GM19372 (cell line): ENCODE measurements around the gene ATP6V1D.
"Not testable (repeated sequence)": the region's sequence is repeated elsewhere in the genome, so short reads cannot be mapped to it uniquely, and the experiment has no call there.

ENCODE experiments used
- ATAC-seq: cut with Tn5 transposase; IDR thresholded peaks from one replicate; pipeline ENCODE4 v1.9.1; 2021; ENCODE audit warnings: mild to moderate bottlenecking, low read depth, moderate library complexity; ENCODE audit not compliant: unreplicated experiment

ATP6V1D gene

GRCh38 chr14:67359775-67360469, at the start of gene ATP6V1D, which contains the start of gene EIF2S1:
TSS of gene ATP6V1D (minus strand) at chr14:67359804. CDS start at chr14:67359698, 106 bp downstream.
TSS of gene EIF2S1 (plus strand) at chr14:67360328. CDS start at chr14:67364768, 4,440 bp downstream.
- ATAC-seq: peak; percentile 93

GRCh38 chr14:67408122-67408801, 48.7 kb upstream of the ATP6V1D start:
- not testable (repeated sequence) for ATAC-seq

- ATAC-seq: no peak
Observed at GRCh38 chr14:67405771-67406170, 46.2 kb upstream of the ATP6V1D start.

GRCh38 chr14:67400434-67400833, 40.8 kb upstream of the ATP6V1D start:
- ATAC-seq: no peak

- no peak for ATAC-seq
Observed at GRCh38 chr14:67397536-67397935, 37.9 kb upstream of the ATP6V1D start.

- no peak for ATAC-seq
Observed at GRCh38 chr14:67396381-67396970, 36.9 kb upstream of the ATP6V1D start.

- ATAC-seq: no peak
Observed at GRCh38 chr14:67395876-67396189, 36.2 kb upstream of the ATP6V1D start.

GRCh38 chr14:67395086-67395875, 35.7 kb upstream of the ATP6V1D start:
- no peak for ATAC-seq

GRCh38 chr14:67393689-67394088, 34.1 kb upstream of the ATP6V1D start:
- ATAC-seq: no peak

GRCh38 chr14:67392800-67393199, 33.2 kb upstream of the ATP6V1D start:
- no peak for ATAC-seq

GRCh38 chr14:67392123-67392522, 32.5 kb upstream of the ATP6V1D start:
- no peak for ATAC-seq

- ATAC-seq: no peak
Observed at GRCh38 chr14:67391268-67391667, 31.7 kb upstream of the ATP6V1D start.

GRCh38 chr14:67389811-67390534, 30.4 kb upstream of the ATP6V1D start:
- no peak for ATAC-seq

GRCh38 chr14:67389275-67389674, 29.7 kb upstream of the ATP6V1D start:
- ATAC-seq: no peak

- no peak for ATAC-seq
Observed at GRCh38 chr14:67387195-67387594, 27.6 kb upstream of the ATP6V1D start.

GRCh38 chr14:67385618-67386017, 26.0 kb upstream of the ATP6V1D start:
- ATAC-seq: no peak

GRCh38 chr14:67385120-67385519, 25.5 kb upstream of the ATP6V1D start:
- no peak for ATAC-seq

- ATAC-seq: peak; percentile 49
Observed at GRCh38 chr14:67377916-67378315, 18.3 kb upstream of the ATP6V1D start.

GRCh38 chr14:67373347-67373746, 13.7 kb upstream of the ATP6V1D start:
- ATAC-seq: no peak

GRCh38 chr14:67372833-67373232, 13.2 kb upstream of the ATP6V1D start:
- ATAC-seq: no peak
